RWPE1 (cell line): ENCODE results near the gene ALPP.
"Not testable (repeated sequence)": the region's sequence is repeated elsewhere in the genome, so short reads cannot be mapped to it uniquely, and the experiment has no call there.

ENCODE experiments used
- CTCF ChIA-PET: fragments of 350-600 bp; sonication (Branson Sonifier 250); formaldehyde crosslinking; extraction: SDS; loops from one replicate; lab custom pipeline; 2021; lab: Yijun Ruan, JAX
- POLR2A ChIA-PET: fragments of 400-600 bp; formaldehyde crosslinking; extraction: SDS; loops from one replicate; lab custom pipeline; 2020; ENCODE audit warnings: antibody characterized with exemption; ENCODE audit not compliant: low non-redundant PET; lab: Yijun Ruan, JAX
- DNase-seq: peaks from one replicate; pipeline ENCODE4 v3.0.0; 2012; ENCODE audit warnings: low spot score
- H3K27ac ChIP-seq: fragments of 450-650 bp; 2 replicates; pipeline ENCODE4 v1.5.1; 2017
- CTCF ChIP-seq: fragments of 450-650 bp; conservative IDR thresholded peaks from 2 replicates; pipeline ENCODE4 v1.5.1; 2017; ENCODE audit warnings: low read depth, mild to moderate bottlenecking

Gene ALPP

DNA sequence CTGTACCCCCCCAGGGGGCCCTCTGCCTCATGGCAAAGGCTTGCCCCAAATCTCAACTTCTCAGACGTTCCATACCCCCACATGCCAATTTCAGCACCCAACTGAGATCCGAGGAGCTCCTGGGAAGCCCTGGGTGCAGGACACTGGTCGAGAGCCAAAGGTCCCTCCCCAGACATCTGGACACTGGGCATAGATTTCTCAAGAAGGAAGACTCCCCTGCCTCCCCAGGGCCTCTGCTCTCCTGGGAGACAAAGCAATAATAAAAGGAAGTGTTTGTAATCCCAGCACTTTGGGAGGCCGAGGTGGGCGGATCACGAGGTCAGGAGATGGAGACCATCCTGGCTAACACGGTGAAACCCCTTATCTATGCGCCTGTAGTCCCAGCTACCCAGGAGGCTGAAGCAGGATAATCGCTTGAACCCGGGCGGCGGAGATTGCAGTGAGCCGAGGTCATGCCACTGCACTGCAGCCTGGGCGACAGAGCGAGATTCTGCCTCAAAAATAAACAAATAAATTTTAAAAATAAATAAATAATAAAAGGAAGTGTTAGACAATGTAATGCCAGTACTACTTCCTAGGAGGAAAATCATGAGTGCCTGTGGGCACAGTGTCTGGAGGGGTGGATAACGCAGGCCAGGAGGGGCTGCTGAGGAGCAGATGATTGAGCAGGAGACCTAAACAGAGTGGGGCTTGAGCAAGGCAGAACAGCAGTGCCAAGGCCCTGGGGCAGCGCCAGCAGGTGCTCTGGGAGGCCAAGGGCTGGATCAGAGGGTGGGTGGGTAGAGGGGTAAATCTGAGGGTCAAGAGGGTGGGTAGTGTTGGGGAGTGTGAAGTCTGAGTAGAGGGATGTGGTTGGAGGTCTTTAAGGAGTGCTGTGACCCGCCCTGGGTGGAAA lies 4.0 kb downstream of the ALPP start:
- H3K27ac ChIP-seq = no peak overlapping the region
- POLR2A ChIA-PET = no interaction called here
- TF ChIP-seq CTCF = no peak
- CTCF ChIA-PET = no interaction called here
- no peak for DNase-seq

- ChIA-PET POLR2A (no interaction called here), CTCF (no interaction called here)
- no peak for TF ChIP-seq CTCF
- H3K27ac ChIP-seq = no peak overlapping the region
- no peak for DNase-seq
These were observed 5.9 kb downstream of the ALPP start for GRCh38 chr2:232384466-232384865.

- POLR2A ChIA-PET, DNase-seq, H3K27ac ChIP-seq: not testable (repeated sequence)
- CTCF ChIA-PET = interaction anchor here (1.4 kb wide), 1 partner anchor 50 kb away, joined by 3 read pairs; no protein-coding TSS in a partner anchor
These were observed 6.5 kb downstream of the ALPP start for GRCh38 chr2:232385058-232385457.

- ChIA-PET POLR2A (interaction anchor here (0.5 kb wide), 1 partner anchor 14 kb away, joined by 3 read pairs; no protein-coding TSS in a partner anchor), CTCF (interaction anchor here (0.7 to 1.4 kb wide), 2 partner anchors 49 to 172 kb away, joined by 3 read pairs; no protein-coding TSS in a partner anchor)
- no peak for TF ChIP-seq CTCF
- no peak overlapping the region for H3K27ac ChIP-seq
- DNase-seq = no peak
These were observed 7.3 kb downstream of the ALPP start for GRCh38 chr2:232385660-232386489.

GRCh38 chr2:232386490-232386739 lies 7.9 kb downstream of the ALPP start:
- no peak for DNase-seq
- ChIA-PET POLR2A (no interaction called here), CTCF (interaction anchor here (0.6 to 1.4 kb wide), 2 partner anchors 15 to 49 kb away, joined by 3 read pairs; no protein-coding TSS in a partner anchor)
- H3K27ac ChIP-seq = no peak overlapping the region
- no peak for TF ChIP-seq CTCF

GRCh38 chr2:232386740-232387450 lies 8.3 kb downstream of the ALPP start:
- CTCF ChIA-PET = interaction anchor here (0.6 to 0.8 kb wide), 3 partner anchors 15 to 838 kb away, joined by 3 to 4 read pairs (median 3); no protein-coding TSS in a partner anchor
- POLR2A ChIA-PET = no interaction called here
- TF ChIP-seq CTCF = no peak
- no peak overlapping the region for H3K27ac ChIP-seq
- DNase-seq = no peak
